HL-60 (cell line): Measurements from ENCODE around the gene RNF214.
A peak's percentile ranks its signal among the peaks of the same experiment; 100 is the strongest.

Experiments
- DNase-seq, 2 experiments: peaks; one replicate each; pipeline ENCODE4 v3.0.0-alpha.2; 2010 to 2020; ENCODE audit warnings: low read depth in 1 of 2, low spot score in 1 of 2
- H3K27ac ChIP-seq: fragments of 250-450 bp; sonication (Bioruptor Pico); replicated peaks from 2 replicates; pipeline ENCODE4 v1.5.1; 2020; ENCODE audit warnings: mild to moderate bottlenecking, moderate library complexity
- H3K27me3 ChIP-seq: fragments of 250-450 bp; sonication (Bioruptor Pico); 2 replicates; pipeline ENCODE4 v1.5.1; 2021; ENCODE audit warnings: mild to moderate bottlenecking, moderate library complexity; ENCODE audit not compliant: insufficient read depth, poor library complexity, severe bottlenecking
- H3K4me3 ChIP-seq: replicated peaks from 2 replicates; pipeline ENCODE4 v1.5.1; 2011; ENCODE audit warnings: mild to moderate bottlenecking, control low read depth, low read length; ENCODE audit not compliant: insufficient read depth
- GABPA ChIP-seq: IDR thresholded peaks from 2 replicates; pipeline ENCODE4 v1.6.1; 2012; ENCODE audit warnings: low read depth
- POLR2AphosphoS5 ChIP-seq: IDR thresholded peaks from 2 replicates; pipeline ENCODE4 v1.6.1; 2012; ENCODE audit warnings: low read depth
- SPI1 ChIP-seq: IDR thresholded peaks from 2 replicates; pipeline ENCODE4 v1.6.1; 2012; ENCODE audit warnings: low read depth, mild to moderate bottlenecking, borderline replicate concordance
- TF ChIP-seq, protein P1 (sequence below): IDR thresholded peaks from one replicate; pipeline ENCODE4 v1.5.1; 2011; ENCODE audit warnings: low read length, control low read depth, inconsistent platforms; ENCODE audit not compliant: insufficient read depth
- TF ChIP-seq, protein P2 (sequence below): IDR thresholded peaks from 2 replicates; pipeline ENCODE4 v1.6.1; 2012; ENCODE audit warnings: low read depth; ENCODE audit not compliant: insufficient replicate concordance

The RNF214 gene

DNA sequence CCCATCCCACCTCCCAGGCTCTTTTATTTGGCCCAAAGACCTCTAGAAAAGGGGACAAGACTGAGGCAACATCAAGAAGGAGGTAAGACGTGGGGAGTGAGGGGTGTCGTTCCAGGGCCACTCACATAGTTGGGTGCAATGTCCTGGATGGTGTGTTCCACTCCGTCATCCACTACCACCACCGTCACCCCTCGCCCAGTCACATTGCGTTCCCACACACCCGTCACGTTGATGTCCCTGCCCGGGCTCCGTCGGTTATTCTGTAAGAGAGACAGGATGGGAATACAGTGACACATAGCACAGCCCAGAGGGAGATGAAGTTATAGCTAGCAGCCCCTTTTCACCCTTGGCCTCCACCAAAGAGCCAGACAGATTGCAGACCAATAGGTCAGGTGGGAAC lies 4.4 kb upstream of the RNF214 start:
- DNase-seq = no peak
- Histone ChIP-seq H3K27me3 (no peaks in the 10 kb centered on the region), H3K27ac (no peak overlapping the region), H3K4me3 (no peak overlapping the region)
- TF ChIP-seq, protein P1, sequence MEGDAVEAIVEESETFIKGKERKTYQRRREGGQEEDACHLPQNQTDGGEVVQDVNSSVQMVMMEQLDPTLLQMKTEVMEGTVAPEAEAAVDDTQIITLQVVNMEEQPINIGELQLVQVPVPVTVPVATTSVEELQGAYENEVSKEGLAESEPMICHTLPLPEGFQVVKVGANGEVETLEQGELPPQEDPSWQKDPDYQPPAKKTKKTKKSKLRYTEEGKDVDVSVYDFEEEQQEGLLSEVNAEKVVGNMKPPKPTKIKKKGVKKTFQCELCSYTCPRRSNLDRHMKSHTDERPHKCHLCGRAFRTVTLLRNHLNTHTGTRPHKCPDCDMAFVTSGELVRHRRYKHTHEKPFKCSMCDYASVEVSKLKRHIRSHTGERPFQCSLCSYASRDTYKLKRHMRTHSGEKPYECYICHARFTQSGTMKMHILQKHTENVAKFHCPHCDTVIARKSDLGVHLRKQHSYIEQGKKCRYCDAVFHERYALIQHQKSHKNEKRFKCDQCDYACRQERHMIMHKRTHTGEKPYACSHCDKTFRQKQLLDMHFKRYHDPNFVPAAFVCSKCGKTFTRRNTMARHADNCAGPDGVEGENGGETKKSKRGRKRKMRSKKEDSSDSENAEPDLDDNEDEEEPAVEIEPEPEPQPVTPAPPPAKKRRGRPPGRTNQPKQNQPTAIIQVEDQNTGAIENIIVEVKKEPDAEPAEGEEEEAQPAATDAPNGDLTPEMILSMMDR = no peak
- no peak for TF ChIP-seq GABPA
- TF ChIP-seq, protein P2, sequence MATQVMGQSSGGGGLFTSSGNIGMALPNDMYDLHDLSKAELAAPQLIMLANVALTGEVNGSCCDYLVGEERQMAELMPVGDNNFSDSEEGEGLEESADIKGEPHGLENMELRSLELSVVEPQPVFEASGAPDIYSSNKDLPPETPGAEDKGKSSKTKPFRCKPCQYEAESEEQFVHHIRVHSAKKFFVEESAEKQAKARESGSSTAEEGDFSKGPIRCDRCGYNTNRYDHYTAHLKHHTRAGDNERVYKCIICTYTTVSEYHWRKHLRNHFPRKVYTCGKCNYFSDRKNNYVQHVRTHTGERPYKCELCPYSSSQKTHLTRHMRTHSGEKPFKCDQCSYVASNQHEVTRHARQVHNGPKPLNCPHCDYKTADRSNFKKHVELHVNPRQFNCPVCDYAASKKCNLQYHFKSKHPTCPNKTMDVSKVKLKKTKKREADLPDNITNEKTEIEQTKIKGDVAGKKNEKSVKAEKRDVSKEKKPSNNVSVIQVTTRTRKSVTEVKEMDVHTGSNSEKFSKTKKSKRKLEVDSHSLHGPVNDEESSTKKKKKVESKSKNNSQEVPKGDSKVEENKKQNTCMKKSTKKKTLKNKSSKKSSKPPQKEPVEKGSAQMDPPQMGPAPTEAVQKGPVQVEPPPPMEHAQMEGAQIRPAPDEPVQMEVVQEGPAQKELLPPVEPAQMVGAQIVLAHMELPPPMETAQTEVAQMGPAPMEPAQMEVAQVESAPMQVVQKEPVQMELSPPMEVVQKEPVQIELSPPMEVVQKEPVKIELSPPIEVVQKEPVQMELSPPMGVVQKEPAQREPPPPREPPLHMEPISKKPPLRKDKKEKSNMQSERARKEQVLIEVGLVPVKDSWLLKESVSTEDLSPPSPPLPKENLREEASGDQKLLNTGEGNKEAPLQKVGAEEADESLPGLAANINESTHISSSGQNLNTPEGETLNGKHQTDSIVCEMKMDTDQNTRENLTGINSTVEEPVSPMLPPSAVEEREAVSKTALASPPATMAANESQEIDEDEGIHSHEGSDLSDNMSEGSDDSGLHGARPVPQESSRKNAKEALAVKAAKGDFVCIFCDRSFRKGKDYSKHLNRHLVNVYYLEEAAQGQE = no peak
- TF ChIP-seq SPI1 = no peak

DNA sequence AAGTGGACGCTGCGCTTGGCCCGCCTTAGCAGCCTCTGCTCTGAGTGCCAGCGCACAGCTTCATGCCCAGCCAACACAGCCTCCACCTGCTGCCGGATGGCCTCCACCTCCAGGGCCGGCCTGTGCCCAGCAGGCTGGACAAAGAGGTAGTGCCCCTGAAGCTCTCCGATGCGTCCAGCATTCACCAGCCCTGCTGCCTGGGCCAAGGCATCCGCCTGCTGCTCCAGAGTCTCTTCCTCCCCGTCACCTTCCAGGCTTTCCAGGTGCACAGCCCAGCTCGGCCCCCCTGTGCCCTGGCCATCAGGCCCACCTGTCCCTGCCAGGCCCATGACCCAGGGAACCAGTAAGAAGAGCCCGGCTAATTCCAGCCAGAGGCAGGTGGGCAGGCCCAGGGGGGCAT lies 3.1 kb upstream of the RNF214 start:
- no peaks in the 10 kb centered on the region for H3K27me3 ChIP-seq
- no peak overlapping the region for H3K4me3 ChIP-seq
- no peak for DNase-seq
- H3K27ac ChIP-seq = no peak overlapping the region
- TF ChIP-seq POLR2AphosphoS5 (no peak), SPI1 (no peak)
- TF ChIP-seq, protein P1 = no peak

DNA sequence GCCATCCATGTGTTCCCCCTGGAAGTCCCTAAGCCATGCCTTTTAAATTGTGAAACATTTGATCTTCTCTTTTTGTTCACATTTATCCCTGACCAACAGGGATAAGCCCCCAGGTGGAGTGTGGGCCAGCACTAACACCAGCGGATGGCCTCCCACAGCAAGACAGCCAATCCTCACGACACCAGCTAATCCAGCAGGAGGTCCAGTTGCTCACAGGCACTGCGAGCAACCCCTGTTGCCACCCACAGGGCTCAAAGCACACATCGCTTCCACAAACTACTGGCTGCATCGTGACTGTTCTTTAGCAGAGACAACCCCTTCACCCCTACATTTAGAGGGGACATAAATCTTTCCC lies 2.6 kb upstream of the RNF214 start:
- DNase-seq = no peak
- no peaks in the 10 kb centered on the region for H3K27me3 ChIP-seq
- no peak overlapping the region for H3K4me3 ChIP-seq
- H3K27ac ChIP-seq = no peak overlapping the region
- TF ChIP-seq GABPA = no peak
- TF ChIP-seq, protein P2 = no peak
- TF ChIP-seq, protein P1 = no peak
- TF ChIP-seq SPI1 = no peak
- TF ChIP-seq POLR2AphosphoS5 = no peak

DNA sequence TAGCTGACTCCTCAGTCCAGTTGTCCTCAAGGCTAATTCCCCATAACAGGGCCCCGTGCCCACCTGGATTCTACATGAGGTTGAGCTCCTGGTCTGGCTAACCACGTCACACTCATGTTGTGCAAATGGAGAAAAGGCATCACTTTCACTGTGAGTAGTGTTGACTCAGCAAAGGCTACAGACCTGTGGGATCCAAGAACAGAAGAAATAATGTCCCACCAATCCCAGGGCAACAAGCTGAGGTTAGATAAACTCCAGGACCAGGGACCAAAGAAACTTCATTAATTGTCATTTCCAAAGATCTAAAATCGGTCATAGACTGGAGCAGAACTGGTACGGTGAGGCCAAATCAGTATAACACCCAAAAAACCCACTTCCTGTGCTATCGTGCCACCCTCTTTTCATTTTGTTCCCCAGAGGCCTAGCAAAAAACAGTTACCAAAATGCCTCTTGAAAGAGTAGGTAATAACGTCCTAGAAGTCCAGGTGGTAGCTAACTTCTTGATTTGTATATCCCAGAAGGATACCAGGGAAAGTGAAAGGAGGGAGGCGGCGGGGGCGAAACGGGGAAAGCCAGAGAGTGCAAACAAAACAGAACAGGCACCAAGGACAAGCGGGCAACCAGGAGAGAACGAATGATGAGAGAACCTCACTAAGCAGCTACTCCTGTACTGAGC lies 2.0 kb upstream of the RNF214 start:
- no peaks in the 10 kb centered on the region for H3K27me3 ChIP-seq
- no peak for DNase-seq
- peak overlapping the region; percentile 98 for H3K4me3 ChIP-seq
- no peak overlapping the region for H3K27ac ChIP-seq
- no peak for TF ChIP-seq POLR2AphosphoS5
